Activated CD4-positive, alpha-beta memory T cell treated with anti-CD3 and anti-CD28 coated beads, Interleukin-2, amount 10 ng/mL, durations not matched to agents 7 days and 5 days (primary cell): ENCODE measurements around the gene QKI. TPM values are rescaled to one million over a fixed set of nuclear protein-coding genes. Genes with fewer than 3 reads are reported as not detected.
A peak's percentile ranks its signal among the peaks of the same experiment; 100 is the strongest.
"Not testable (repeated sequence)": the region's sequence is repeated elsewhere in the genome, so short reads cannot be mapped to it uniquely, and the experiment has no call there.

Experiments used
- CTCF ChIA-PET: fragments of 350-600 bp; sonication (Branson Sonifier 250); formaldehyde crosslinking; loops from one replicate; lab custom pipeline; 2021; ENCODE audit warnings: antibody characterized with exemption, inconsistent platforms; lab: Charles Lee
- POLR2A ChIA-PET: fragments of 350-600 bp; sonication (Branson Sonifier 250); formaldehyde crosslinking; loops from one replicate; lab custom pipeline; 2021; ENCODE audit warnings: antibody characterized with exemption; lab: Charles Lee
- DNase-seq: peaks from one replicate; pipeline ENCODE4 v3.0.0-alpha.2; 2020
- H3K27ac Mint-ChIP-seq: one replicate; pipeline ENCODE4 v1.8.0; 2021; ENCODE audit warnings: mild to moderate bottlenecking, mixed read lengths
- H3K27me3 Mint-ChIP-seq: one replicate; pipeline ENCODE4 v1.8.0; 2021; ENCODE audit warnings: mixed read lengths
- H3K36me3 Mint-ChIP-seq: one replicate; pipeline ENCODE4 v1.8.0; 2021; ENCODE audit warnings: low read depth, mixed read lengths
- H3K4me1 Mint-ChIP-seq: one replicate; pipeline ENCODE4 v1.8.0; 2021; ENCODE audit warnings: mixed read lengths
- H3K4me3 Mint-ChIP-seq: one replicate; pipeline ENCODE4 v1.8.0; 2021; ENCODE audit warnings: mild to moderate bottlenecking, mixed read lengths
- H3K9me3 Mint-ChIP-seq: one replicate; pipeline ENCODE4 v1.8.0; 2021; ENCODE audit warnings: mixed read lengths
- total RNA-seq, 2 experiments: library from RNA; stranded (reverse); gene quantifications; one replicate each; pipeline ENCODE4 v1.2.3, GENCODE V29; 2021

QKI gene
- total RNA-seq, 2 experiments from 2014 or later: 67.6 to 74.6 TPM

- H3K27me3 Mint-ChIP-seq, H3K27ac Mint-ChIP-seq, H3K9me3 Mint-ChIP-seq, CTCF ChIA-PET, H3K36me3 Mint-ChIP-seq, DNase-seq, POLR2A ChIA-PET, H3K4me3 Mint-ChIP-seq: not testable (repeated sequence)
- peaks cover 14% of the 10 kb centered on the region for H3K4me1 Mint-ChIP-seq
These were observed 24.9 kb downstream of the QKI start for GRCh38 chr6:163439390-163439789.

- Mint-ChIP-seq H3K27ac (no peak overlapping the region), H3K4me1 (peaks cover 14% of the 10 kb centered on the region), H3K36me3 (no peaks in the 10 kb centered on the region), H3K27me3 (no peaks in the 10 kb centered on the region), H3K4me3 (no peak overlapping the region), H3K9me3 (no peaks in the 10 kb centered on the region)
- ChIA-PET CTCF (no interaction called here), POLR2A (no interaction called here)
- DNase-seq: no peak
These were observed 25.5 kb downstream of the QKI start for GRCh38 chr6:163439997-163440396.

GRCh38 chr6:163442336-163442735 is 27.8 kb downstream of the QKI start:
- ChIA-PET CTCF (no interaction called here), POLR2A (no interaction called here)
- peaks cover 14% of the 10 kb centered on the region for H3K4me1 Mint-ChIP-seq
- no peak overlapping the region for H3K4me3 Mint-ChIP-seq
- no peak overlapping the region for H3K27ac Mint-ChIP-seq
- no peaks in the 10 kb centered on the region for H3K9me3 Mint-ChIP-seq
- DNase-seq: no peak
- no peaks in the 10 kb centered on the region for H3K36me3 Mint-ChIP-seq
- H3K27me3 Mint-ChIP-seq: no peaks in the 10 kb centered on the region

- H3K4me1 Mint-ChIP-seq: peaks cover 6% of the 10 kb centered on the region
- CTCF ChIA-PET: no interaction called here
- no peak overlapping the region for H3K4me3 Mint-ChIP-seq
- H3K36me3 Mint-ChIP-seq: no peaks in the 10 kb centered on the region
- no peak overlapping the region for H3K27ac Mint-ChIP-seq
- H3K9me3 Mint-ChIP-seq: no peaks in the 10 kb centered on the region
- no peak for DNase-seq
- POLR2A ChIA-PET: no interaction called here
- no peaks in the 10 kb centered on the region for H3K27me3 Mint-ChIP-seq
These were observed 29.6 kb downstream of the QKI start for GRCh38 chr6:163444077-163444476.

GRCh38 chr6:163446549-163446948 is 32.0 kb downstream of the QKI start:
- Mint-ChIP-seq H3K4me1 (peaks cover 3% of the 10 kb centered on the region), H3K36me3 (peaks cover 4% of the 10 kb centered on the region), H3K27ac (no peak overlapping the region), H3K4me3 (no peak overlapping the region), H3K27me3 (no peaks in the 10 kb centered on the region), H3K9me3 (no peaks in the 10 kb centered on the region)
- ChIA-PET POLR2A (no interaction called here), CTCF (no interaction called here)
- no peak for DNase-seq

- DNase-seq: no peak
- ChIA-PET CTCF (interaction anchor here (1.4 kb wide), 1 partner anchor 11 kb away, joined by 3 read pairs; no protein-coding TSS in a partner anchor), POLR2A (interaction anchor here (1.5 kb wide), 1 partner anchor 11 kb away, joined by 6 read pairs; no protein-coding TSS in a partner anchor)
- H3K4me3 Mint-ChIP-seq: no peak overlapping the region
- H3K27me3 Mint-ChIP-seq: no peaks in the 10 kb centered on the region
- H3K36me3 Mint-ChIP-seq: peaks cover 4% of the 10 kb centered on the region
- H3K9me3 Mint-ChIP-seq: no peaks in the 10 kb centered on the region
- no peak overlapping the region for H3K27ac Mint-ChIP-seq
- H3K4me1 Mint-ChIP-seq: no peaks in the 10 kb centered on the region
These were observed 34.6 kb downstream of the QKI start for GRCh38 chr6:163449076-163449475.

GRCh38 chr6:163454425-163454824 is 39.9 kb downstream of the QKI start:
- ChIA-PET CTCF (no interaction called here), POLR2A (no interaction called here)
- Mint-ChIP-seq H3K4me3 (no peak overlapping the region), H3K27me3 (no peaks in the 10 kb centered on the region), H3K27ac (no peak overlapping the region), H3K9me3 (no peaks in the 10 kb centered on the region), H3K36me3 (peaks cover 23% of the 10 kb centered on the region), H3K4me1 (peaks cover 19% of the 10 kb centered on the region)
- DNase-seq: no peak

- CTCF ChIA-PET: no interaction called here
- Mint-ChIP-seq H3K27me3 (no peaks in the 10 kb centered on the region), H3K9me3 (no peaks in the 10 kb centered on the region), H3K4me1 (peaks cover 29% of the 10 kb centered on the region), H3K4me3 (no peak overlapping the region), H3K27ac (no peak overlapping the region), H3K36me3 (peaks cover 24% of the 10 kb centered on the region)
- POLR2A ChIA-PET: interaction anchor here (0.7 kb wide), 1 partner anchor 40 kb away, joined by 5 read pairs; no protein-coding TSS in a partner anchor
- DNase-seq: no peak
These were observed 41.0 kb downstream of the QKI start for GRCh38 chr6:163455552-163455951.

- ChIA-PET CTCF (interaction anchor here (1.4 kb wide), 1 partner anchor 97 kb away, joined by 3 read pairs; no protein-coding TSS in a partner anchor), POLR2A (interaction anchor here (2.1 kb wide), 1 partner anchor 42 kb away, joined by 7 read pairs; no protein-coding TSS in a partner anchor)
- H3K36me3 Mint-ChIP-seq: peaks cover 29% of the 10 kb centered on the region
- no peaks in the 10 kb centered on the region for H3K27me3 Mint-ChIP-seq
- H3K4me1 Mint-ChIP-seq: peaks cover 44% of the 10 kb centered on the region
- peak; percentile 18 for DNase-seq
- H3K4me3 Mint-ChIP-seq: no peak overlapping the region
- no peaks in the 10 kb centered on the region for H3K9me3 Mint-ChIP-seq
- H3K27ac Mint-ChIP-seq: peak overlapping the region; percentile 65
These were observed 43.4 kb downstream of the QKI start for GRCh38 chr6:163457637-163458561.

GRCh38 chr6:163459007-163459406 is 44.5 kb downstream of the QKI start:
- no peaks in the 10 kb centered on the region for H3K9me3 Mint-ChIP-seq
- DNase-seq: no peak
- no peaks in the 10 kb centered on the region for H3K27me3 Mint-ChIP-seq
- POLR2A ChIA-PET: no interaction called here
- H3K4me1 Mint-ChIP-seq: peaks cover 48% of the 10 kb centered on the region
- CTCF ChIA-PET: no interaction called here
- H3K36me3 Mint-ChIP-seq: peaks cover 36% of the 10 kb centered on the region
- no peak overlapping the region for H3K4me3 Mint-ChIP-seq
- peak overlapping the region; percentile 98 for H3K27ac Mint-ChIP-seq

- H3K4me3 Mint-ChIP-seq: peak overlapping the region; percentile 47
- H3K27me3 Mint-ChIP-seq: no peaks in the 10 kb centered on the region
- ChIA-PET CTCF (interaction anchor here (1.3 kb wide), 1 partner anchor 10 kb away, joined by 3 read pairs; no protein-coding TSS in a partner anchor), POLR2A (interaction anchor here (1.4 to 3.0 kb wide), 2 partner anchors 10 to 44 kb away, joined by 6 to 24 read pairs; partner anchors contain the start of gene QKI)
- DNase-seq: no peak
- peak overlapping the region; percentile 98 for H3K27ac Mint-ChIP-seq
- peaks cover 41% of the 10 kb centered on the region for H3K36me3 Mint-ChIP-seq
- no peaks in the 10 kb centered on the region for H3K9me3 Mint-ChIP-seq
- peaks cover 48% of the 10 kb centered on the region for H3K4me1 Mint-ChIP-seq
These were observed 45.0 kb downstream of the QKI start for GRCh38 chr6:163459536-163459935.

- H3K27me3 Mint-ChIP-seq: no peaks in the 10 kb centered on the region
- DNase-seq: peak; percentile 33
- H3K27ac Mint-ChIP-seq: peak overlapping the region; percentile 98
- peaks cover 47% of the 10 kb centered on the region for H3K36me3 Mint-ChIP-seq
- peaks cover 48% of the 10 kb centered on the region for H3K4me1 Mint-ChIP-seq
- CTCF ChIA-PET: interaction anchor here (1.0 to 2.2 kb wide), 3 partner anchors 11 to 94 kb away, joined by 3 to 12 read pairs (median 3); no protein-coding TSS in a partner anchor
- peak overlapping the region; percentile 92 for H3K4me3 Mint-ChIP-seq
- POLR2A ChIA-PET: interaction anchor here (0.8 to 3.0 kb wide), 4 partner anchors 9 to 45 kb away, joined by 3 to 24 read pairs (median 4); partner anchors contain the start of gene QKI
- no peaks in the 10 kb centered on the region for H3K9me3 Mint-ChIP-seq
These were observed 45.8 kb downstream of the QKI start for GRCh38 chr6:163460307-163460782.

GRCh38 chr6:163461696-163462095 is 47.2 kb downstream of the QKI start:
- POLR2A ChIA-PET: interaction anchor here (0.6 to 3.0 kb wide), 2 partner anchors 11 to 46 kb away, joined by 3 to 24 read pairs; partner anchors contain the start of gene QKI
- Mint-ChIP-seq H3K4me3 (peak overlapping the region; percentile 55), H3K9me3 (no peaks in the 10 kb centered on the region), H3K36me3 (peaks cover 46% of the 10 kb centered on the region), H3K4me1 (peaks cover 49% of the 10 kb centered on the region), H3K27ac (peak overlapping the region; percentile 65), H3K27me3 (no peaks in the 10 kb centered on the region)
- CTCF ChIA-PET: interaction anchor here (2.2 kb wide), 1 partner anchor 46 kb away, joined by 12 read pairs; no protein-coding TSS in a partner anchor
- no peak for DNase-seq
